NT2/D1 (cell line): ENCODE data around the gene APOA5.
"Not testable (repeated sequence)": the region's sequence is repeated elsewhere in the genome, so short reads cannot be mapped to it uniquely, and the experiment has no call there.

ENCODE experiments used
- DNase-seq: peaks from one replicate; pipeline ENCODE4 v3.0.0-alpha.2; 2011; ENCODE audit warnings: low read depth, low spot score
- H3K27me3 ChIP-seq: 2 replicates; pipeline ENCODE4 v1.6.0; 2011; ENCODE audit warnings: mild to moderate bottlenecking; ENCODE audit not compliant: insufficient read length, insufficient read depth
- H3K36me3 ChIP-seq: 2 replicates; pipeline ENCODE4 v1.6.1; 2011; ENCODE audit warnings: mild to moderate bottlenecking, low read length, mixed read lengths; ENCODE audit not compliant: insufficient read depth, insufficient read length
- H3K4me1 ChIP-seq: 2 replicates; pipeline ENCODE4 v1.5.1; 2011; ENCODE audit not compliant: insufficient read depth, insufficient read length
- H3K4me3 ChIP-seq: 2 replicates; pipeline ENCODE4 v1.5.1; 2011; ENCODE audit warnings: low read depth; ENCODE audit not compliant: insufficient read length
- H3K9ac ChIP-seq: 2 replicates; pipeline ENCODE4 v1.6.0; 2011; ENCODE audit warnings: low read depth; ENCODE audit not compliant: insufficient read length
- H3K9me3 ChIP-seq: 2 replicates; pipeline ENCODE4 v1.5.1; 2011; ENCODE audit warnings: mild to moderate bottlenecking, low read length; ENCODE audit not compliant: insufficient read depth
- SUZ12 ChIP-seq: IDR thresholded peaks from 2 replicates; pipeline ENCODE4 v1.6.1; 2011; ENCODE audit not compliant: insufficient read length, insufficient read depth; ENCODE audit errors: extremely low read depth
- YY1 ChIP-seq: IDR thresholded peaks from 2 replicates; pipeline ENCODE4 v1.6.1; 2011; ENCODE audit not compliant: insufficient read length, insufficient read depth
- ZNF274 ChIP-seq: IDR thresholded peaks from 2 replicates; pipeline ENCODE4 v1.6.1; 2011; ENCODE audit warnings: mild to moderate bottlenecking, low read depth, low read length

APOA5 gene

GRCh38 chr11:116835791-116836631, 44.3 kb upstream of the APOA5 start:
- Histone ChIP-seq H3K4me3 (peak overlapping the region; percentile 26), H3K9ac (peak overlapping the region; percentile 3), H3K27me3 (no peaks in the 10 kb centered on the region), H3K36me3 (no peaks in the 10 kb centered on the region), H3K9me3 (no peaks in the 10 kb centered on the region), H3K4me1 (peaks cover 21% of the 10 kb centered on the region)
- TF ChIP-seq ZNF274 (no peak), SUZ12 (no peak), YY1 (no peak)
- DNase-seq: peak; percentile 73

GRCh38 chr11:116835042-116835772, 43.5 kb upstream of the APOA5 start:
- Histone ChIP-seq H3K9me3 (no peaks in the 10 kb centered on the region), H3K4me1 (peaks cover 21% of the 10 kb centered on the region), H3K27me3 (no peaks in the 10 kb centered on the region), H3K36me3 (no peaks in the 10 kb centered on the region), H3K4me3 (no peak overlapping the region), H3K9ac (peak overlapping the region; percentile 3)
- DNase-seq: no peak
- TF ChIP-seq SUZ12: no peak
- no peak for TF ChIP-seq ZNF274
- TF ChIP-seq YY1: no peak

GRCh38 chr11:116834535-116835041, 42.9 kb upstream of the APOA5 start:
- not testable (repeated sequence) for H3K27me3 ChIP-seq, DNase-seq, H3K9ac ChIP-seq, H3K4me3 ChIP-seq, H3K9me3 ChIP-seq, H3K36me3 ChIP-seq
- peaks cover 21% of the 10 kb centered on the region for H3K4me1 ChIP-seq

GRCh38 chr11:116833816-116834534, 42.3 kb upstream of the APOA5 start:
- TF ChIP-seq YY1 (no peak), SUZ12 (no peak), ZNF274 (no peak)
- Histone ChIP-seq H3K4me1 (peaks cover 25% of the 10 kb centered on the region), H3K9ac (no peak overlapping the region), H3K9me3 (no peaks in the 10 kb centered on the region), H3K4me3 (no peak overlapping the region), H3K27me3 (no peaks in the 10 kb centered on the region), H3K36me3 (no peaks in the 10 kb centered on the region)
- no peak for DNase-seq

GRCh38 chr11:116833491-116833815, 41.8 kb upstream of the APOA5 start:
- no peak for DNase-seq
- Histone ChIP-seq H3K36me3 (no peaks in the 10 kb centered on the region), H3K9ac (no peak overlapping the region), H3K4me1 (peaks cover 25% of the 10 kb centered on the region), H3K4me3 (no peak overlapping the region), H3K27me3 (no peaks in the 10 kb centered on the region), H3K9me3 (no peaks in the 10 kb centered on the region)
- TF ChIP-seq ZNF274 (no peak), YY1 (no peak), SUZ12 (no peak)

GRCh38 chr11:116832350-116833290, 40.9 kb upstream of the APOA5 start:
- no peak for DNase-seq
- Histone ChIP-seq H3K27me3 (no peaks in the 10 kb centered on the region), H3K4me1 (peaks cover 23% of the 10 kb centered on the region), H3K9me3 (no peaks in the 10 kb centered on the region), H3K36me3 (no peaks in the 10 kb centered on the region), H3K4me3 (no peak overlapping the region), H3K9ac (no peak overlapping the region)
- TF ChIP-seq YY1 (no peak), ZNF274 (no peak), SUZ12 (no peak)
